Skin of body (tissue), 2 donors: ENCODE results near the gene MSH3. TPM values are rescaled to one million over a fixed set of nuclear protein-coding genes. Genes with fewer than 3 reads are reported as not detected.
"Not testable (repeated sequence)": the region's sequence is repeated elsewhere in the genome, so short reads cannot be mapped to it uniquely, and the experiment has no call there.

Source experiments
- DNase-seq: peaks from one replicate; lab custom pipeline; 2025; lab: John Stamatoyannopoulos, UW
- total RNA-seq: library from RNA; depleted of rRNA; stranded (reverse); fragments of >200 nt; gene quantifications from one replicate; pipeline ENCODE4 v1.2.3, GENCODE V29; 2014

MSH3 gene
- total RNA-seq, 1 donor from 2014 or later: 19.3 TPM

- no peak for DNase-seq
Observed at GRCh38 chr5:80655231-80655774, 851 bp downstream of the MSH3 start.

DNA sequence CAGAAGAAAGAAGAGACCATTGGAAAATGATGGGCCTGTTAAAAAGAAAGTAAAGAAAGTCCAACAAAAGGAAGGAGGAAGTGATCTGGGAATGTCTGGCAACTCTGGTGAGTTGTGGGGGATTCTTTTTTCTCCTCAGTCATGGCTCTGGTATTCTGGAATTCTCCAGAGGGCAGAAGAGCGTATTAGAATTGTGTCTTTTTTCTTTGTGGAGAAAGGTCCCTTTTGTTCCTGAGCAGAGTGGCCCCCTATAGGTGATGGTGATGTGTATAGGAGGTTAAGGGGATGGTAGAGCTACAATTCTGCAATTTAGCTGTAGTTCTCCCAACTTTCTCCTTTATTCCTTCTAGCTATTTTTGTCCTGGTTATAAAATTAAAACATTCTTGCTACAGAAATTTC, 2.0 kb downstream of the MSH3 start:
- DNase-seq: no peak

DNA sequence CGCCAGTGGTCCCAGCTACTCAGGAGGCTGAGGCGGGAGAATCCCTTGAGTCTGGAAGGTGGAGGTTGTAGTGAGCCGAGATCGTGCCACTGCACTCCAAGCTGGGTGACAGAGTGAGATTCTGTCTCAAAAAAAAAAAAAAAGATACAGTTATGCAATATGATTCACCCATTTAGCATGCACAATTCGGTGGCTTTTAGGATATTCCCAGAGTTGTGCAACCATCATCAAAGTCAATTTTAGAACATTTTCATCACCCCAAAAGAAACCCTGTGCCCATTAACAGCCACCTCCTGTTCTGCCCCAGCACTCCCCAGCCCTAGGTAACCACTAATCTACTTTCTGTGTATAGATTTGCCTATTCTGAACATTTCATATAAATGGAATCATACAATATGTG, 4.7 kb downstream of the MSH3 start:
- no peak for DNase-seq

GRCh38 chr5:80660661-80661060, 6.2 kb downstream of the MSH3 start:
- DNase-seq: not testable (repeated sequence)

DNA sequence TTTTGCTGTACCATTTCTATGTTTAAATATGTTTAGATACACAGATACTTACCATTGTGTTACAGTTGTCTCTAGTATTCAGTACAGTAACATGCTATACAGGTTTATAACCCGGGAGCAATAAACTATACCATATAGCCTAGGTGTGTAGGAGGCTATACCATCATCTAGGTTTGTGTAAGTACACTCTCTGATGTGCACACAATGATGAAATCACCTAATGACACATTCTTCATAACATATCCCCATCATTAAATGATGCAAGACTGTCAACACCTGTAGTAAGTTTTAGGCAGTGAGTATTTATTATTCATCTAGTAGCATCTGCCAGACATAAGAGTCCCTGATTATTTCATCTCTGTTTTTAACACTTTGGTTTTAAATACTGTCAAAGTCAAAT, 7.7 kb downstream of the MSH3 start:
- DNase-seq: no peak

GRCh38 chr5:80665057-80665456, 10.6 kb downstream of the MSH3 start:
- no peak for DNase-seq

- DNase-seq: no peak
Observed at GRCh38 chr5:80667384-80667783, 12.9 kb downstream of the MSH3 start.

GRCh38 chr5:80668016-80668969, 13.8 kb downstream of the MSH3 start:
- no peak for DNase-seq

GRCh38 chr5:80672140-80672736, 17.8 kb downstream of the MSH3 start:
- peak; percentile 44 for DNase-seq

GRCh38 chr5:80676706-80677105, 22.3 kb downstream of the MSH3 start:
- DNase-seq: no peak

- DNase-seq: no peak
Observed at GRCh38 chr5:80686757-80687156, 32.3 kb downstream of the MSH3 start.

DNA sequence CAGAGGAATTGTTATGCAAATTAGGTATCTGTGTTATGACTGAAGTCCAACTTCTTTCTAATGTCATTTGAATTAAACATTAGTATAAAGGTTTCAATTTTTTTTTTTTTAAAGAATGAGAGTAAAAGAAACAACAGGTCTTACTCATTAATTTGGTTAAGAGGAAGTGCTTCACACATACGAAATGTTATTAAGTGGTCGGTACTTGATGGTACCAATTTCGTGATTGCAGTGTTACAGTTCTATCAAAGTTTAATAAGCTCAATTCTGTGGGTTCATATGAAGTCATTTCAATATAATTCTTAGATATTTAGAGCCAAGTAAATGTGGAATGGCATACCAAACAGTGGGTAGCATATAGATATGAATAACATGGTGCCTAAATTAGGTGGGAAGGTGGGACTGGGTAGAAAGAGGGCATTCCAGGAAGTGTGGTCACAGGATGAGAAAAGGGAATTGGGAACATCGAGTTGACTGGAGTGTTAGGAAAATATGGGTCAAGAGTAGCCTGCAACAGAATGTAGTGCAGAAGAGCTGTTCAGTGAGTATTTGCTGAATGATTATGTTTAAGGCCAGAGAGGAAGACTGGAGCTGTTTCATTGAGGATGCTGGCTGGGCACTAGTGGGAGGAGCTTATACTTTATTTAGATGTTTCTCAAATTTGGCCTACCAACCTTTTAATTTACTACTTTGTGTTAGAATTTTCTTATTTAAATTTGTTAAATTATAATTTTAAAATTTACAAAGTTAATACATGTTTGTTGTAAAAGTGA, 34.4 kb downstream of the MSH3 start:
- no peak for DNase-seq

DNA sequence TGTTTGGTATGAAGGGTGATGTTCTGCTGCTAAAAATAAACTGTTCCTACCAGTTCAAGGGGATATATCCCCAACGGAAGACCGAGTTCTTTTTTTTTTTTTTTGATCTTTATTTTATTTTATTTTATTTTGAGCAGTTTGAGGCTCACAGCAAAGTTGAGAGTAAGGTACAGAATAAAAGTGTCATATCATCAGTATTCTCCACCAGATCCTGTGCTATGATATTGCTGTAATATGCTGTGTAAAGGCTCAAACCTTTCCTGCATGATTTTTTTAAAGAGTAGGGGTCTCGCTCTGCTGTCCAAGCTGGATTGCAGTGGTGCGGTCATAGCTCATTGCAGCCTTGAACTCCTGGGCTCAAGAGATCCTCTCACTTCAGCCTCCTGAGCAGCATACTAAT, 35.2 kb downstream of the MSH3 start:
- no peak for DNase-seq

GRCh38 chr5:80695666-80696065, 41.2 kb downstream of the MSH3 start:
- DNase-seq: no peak

- DNase-seq: no peak
Observed at GRCh38 chr5:80696450-80696849, 42.0 kb downstream of the MSH3 start.

DNA sequence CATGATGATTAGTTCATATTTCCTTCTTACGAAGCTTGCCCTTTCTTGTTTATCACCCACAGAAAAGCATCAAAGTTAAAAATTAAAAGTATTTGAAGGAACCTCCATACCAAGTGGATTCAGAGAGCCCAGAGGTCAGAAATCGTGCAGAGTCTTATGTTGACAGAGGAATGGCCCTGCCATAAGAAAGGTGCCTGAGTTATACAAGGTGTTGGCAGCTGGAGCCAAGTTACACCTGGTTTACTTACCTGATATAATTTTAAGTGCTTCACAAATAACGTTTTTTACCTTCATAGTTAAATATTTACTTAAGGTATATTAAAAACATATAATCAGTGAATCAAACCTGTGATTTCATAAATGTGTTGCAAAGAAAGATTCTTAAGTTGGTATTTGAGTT, 42.6 kb downstream of the MSH3 start:
- DNase-seq: no peak

- DNase-seq: no peak
Observed at GRCh38 chr5:80698369-80698768, 43.9 kb downstream of the MSH3 start.

- no peak for DNase-seq
Observed at GRCh38 chr5:80701597-80701996, 47.1 kb downstream of the MSH3 start.

GRCh38 chr5:80703291-80703690, 48.8 kb downstream of the MSH3 start:
- DNase-seq: no peak

DNA sequence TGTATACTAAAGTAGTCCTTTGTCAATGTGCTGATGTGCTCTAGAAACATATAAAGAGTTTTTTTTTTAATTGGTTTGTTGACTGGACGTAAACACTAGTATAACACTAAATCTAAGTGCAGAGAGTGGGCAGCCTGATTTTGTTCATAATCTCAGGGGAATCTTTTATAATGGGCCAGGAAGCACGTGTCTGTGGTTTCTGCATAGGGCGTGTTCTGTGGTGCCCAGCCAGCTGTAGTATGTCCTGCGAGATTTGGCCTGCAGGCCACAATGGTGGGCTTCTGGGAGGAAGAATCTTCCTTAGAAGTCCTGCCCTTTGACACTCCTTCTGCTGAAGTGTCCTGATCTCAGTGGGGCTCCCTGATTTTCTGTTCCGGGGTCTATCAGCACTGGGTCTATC, 49.3 kb downstream of the MSH3 start:
- no peak for DNase-seq

DNA sequence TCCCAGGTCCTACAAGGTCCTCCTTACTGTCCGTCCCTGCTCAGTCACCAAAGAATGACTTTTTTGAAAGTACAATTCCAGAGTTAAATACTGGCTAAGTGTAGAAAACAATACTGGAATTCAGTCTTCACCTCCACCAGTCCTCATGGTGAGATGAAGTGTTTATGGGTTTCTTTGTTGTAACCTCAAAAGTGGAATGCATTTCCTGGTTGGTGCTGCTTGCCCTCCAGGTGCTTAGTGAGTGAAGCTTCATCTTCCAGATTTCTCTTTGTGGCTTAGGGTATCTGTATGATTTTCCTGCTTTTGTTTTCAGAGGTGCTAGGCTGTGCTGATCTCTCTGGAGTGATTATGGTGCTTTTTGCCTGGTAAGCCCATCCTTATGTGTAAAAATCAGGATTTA, 49.8 kb downstream of the MSH3 start:
- DNase-seq: no peak

- DNase-seq: no peak
Observed at GRCh38 chr5:80705216-80705769, 50.8 kb downstream of the MSH3 start.
